Skeletal muscle cell (primary cell): ENCODE measurements around the gene MAD2L1BP.
A peak's percentile ranks its signal among the peaks of the same experiment; 100 is the strongest.

Experiments used
- DNase-seq: peaks from one replicate; pipeline ENCODE4 v3.0.0-alpha.2; 2010; ENCODE audit warnings: low read depth
- H3K4me3 ChIP-seq: 2 replicates; pipeline ENCODE4 v1.5.1; 2011; ENCODE audit warnings: low read depth, mild to moderate bottlenecking, control low read depth, low read length, moderate library complexity

Gene MAD2L1BP

GRCh38 chr6:43678341-43678740 lies 42.7 kb downstream of the MAD2L1BP start:
- no peak for DNase-seq
- no peak overlapping the region for H3K4me3 ChIP-seq

- DNase-seq: no peak
Observed at GRCh38 chr6:43679057-43679456, 43.4 kb downstream of the MAD2L1BP start.

GRCh38 chr6:43680308-43681200 lies 44.9 kb downstream of the MAD2L1BP start:
- no peak for DNase-seq
- H3K4me3 ChIP-seq: no peak overlapping the region

More at GRCh38 chr6:43679057-43679456, 43.4 kb downstream of the MAD2L1BP start:
- no peak overlapping the region for H3K4me3 ChIP-seq

GRCh38 chr6:43681303-43681702 lies 45.7 kb downstream of the MAD2L1BP start:
- DNase-seq: no peak
- no peak overlapping the region for H3K4me3 ChIP-seq

- H3K4me3 ChIP-seq: no peak overlapping the region
- no peak for DNase-seq
Observed at GRCh38 chr6:43682724-43683429, 47.2 kb downstream of the MAD2L1BP start.

GRCh38 chr6:43683708-43684455 lies 48.2 kb downstream of the MAD2L1BP start:
- no peak for DNase-seq

GRCh38 chr6:43687079-43687436 lies 51.4 kb downstream of the MAD2L1BP start:
- H3K4me3 ChIP-seq: peak overlapping the region; percentile 98
- DNase-seq: no peak

More at GRCh38 chr6:43683708-43684455, 48.2 kb downstream of the MAD2L1BP start:
- no peak overlapping the region for H3K4me3 ChIP-seq

- H3K4me3 ChIP-seq: peak within 1 kb of the TSS; percentile 98
- DNase-seq: no peak
Observed at GRCh38 chr6:43687437-43688347, 52.1 kb downstream of the MAD2L1BP start, which contains the start of gene MRPS18A. Gene MRPS18A (minus strand): TSS chr6:43687791. CDS start chr6:43687779, 12 bp downstream.

GRCh38 chr6:43689421-43689820 lies 53.8 kb downstream of the MAD2L1BP start:
- no peak overlapping the region for H3K4me3 ChIP-seq
- DNase-seq: no peak
